ENCODE measurements around the gene VWA3B.

GRCh38 chr2:98329549-98329948, 242.6 kb downstream of the VWA3B start:
- TF ChIP-seq CTCF (conservative IDR thresholded peaks at IDR 0.05), result no peak
- TF ChIP-seq ZFX (IDR thresholded peaks at IDR 0.05), result no peak
